BLaER1 treated with 17β-estradiol and CSF1 and Interleukin-3, amounts not matched to agents 10 nM and 100 nM (cell line): Measurements from ENCODE around the gene PIP5K1C.

Experiments used
- H3K27ac ChIP-seq, 11 experiments: shearing (Covaris generic); formaldehyde crosslinking; 2 replicates each; pipeline ENCODE4 v1.8.1; 2022
- H3K27me3 ChIP-seq, 11 experiments: shearing (Covaris generic); formaldehyde crosslinking; 2 replicates each; pipeline ENCODE4 v1.8.1; 2022
- H3K36me3 ChIP-seq, 11 experiments: shearing (Covaris generic); formaldehyde crosslinking; 2 replicates each; pipeline ENCODE4 v1.8.1; 2022
- H3K4me1 ChIP-seq, 10 experiments: shearing (Covaris generic); formaldehyde crosslinking; 2 replicates each; pipeline ENCODE4 v1.8.1; 2022
- H3K4me2 ChIP-seq, 11 experiments: shearing (Covaris generic); formaldehyde crosslinking; 2 replicates each; pipeline ENCODE4 v1.8.1; 2022
- H3K4me3 ChIP-seq, 10 experiments: shearing (Covaris generic); formaldehyde crosslinking; 2 replicates each; pipeline ENCODE4 v1.8.1; 2022
- H3K9ac ChIP-seq, 11 experiments: shearing (Covaris generic); formaldehyde crosslinking; 2 replicates each; pipeline ENCODE4 v1.8.1; 2022
- H3K9me3 ChIP-seq, 11 experiments: shearing (Covaris generic); formaldehyde crosslinking; replicated peaks in 1 of 11; 2 replicates each; pipeline ENCODE4 v1.8.1; 2022
- H4K20me1 ChIP-seq, 11 experiments: shearing (Covaris generic); formaldehyde crosslinking; 2 replicates each; pipeline ENCODE4 v1.8.1; 2022
- Cebpa-rat ChIP-seq, 11 experiments: shearing (Covaris generic); IDR thresholded peaks; 2 replicates each; pipeline ENCODE4 v1.8.1; 2022

The PIP5K1C gene

DNA sequence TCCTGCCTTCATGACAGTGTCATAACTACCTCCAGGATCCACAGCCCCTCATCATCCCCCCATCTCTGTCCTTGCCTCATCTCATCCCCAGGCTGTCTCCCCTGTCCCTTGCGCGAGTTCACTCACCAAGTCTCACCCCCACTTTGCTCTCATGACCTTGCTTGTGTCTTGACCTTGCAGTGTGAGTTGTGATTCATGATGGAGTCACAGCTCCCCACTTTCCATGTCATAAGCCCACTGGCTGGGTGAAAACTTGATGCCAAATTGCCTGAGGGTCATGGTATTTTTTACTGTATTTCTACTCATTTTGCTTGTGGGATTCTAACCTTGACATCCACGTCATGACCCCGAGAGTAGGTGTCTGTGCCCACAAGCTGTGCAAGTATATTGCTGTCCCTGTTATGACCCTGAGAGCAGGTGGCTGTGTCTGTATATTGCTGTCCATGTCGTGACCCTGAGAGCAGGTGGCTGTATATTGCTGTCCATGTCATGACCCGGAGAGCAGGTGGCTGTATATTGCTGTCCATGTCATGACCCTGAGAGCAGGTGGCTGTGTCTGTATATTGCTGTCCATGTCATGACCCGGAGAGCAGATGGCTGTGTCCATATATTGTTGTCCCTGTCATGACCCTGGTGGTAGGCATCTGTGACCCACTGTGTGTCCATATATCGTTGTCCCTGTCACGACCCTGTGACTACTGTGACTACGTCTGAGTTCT is 37.4 kb upstream of the PIP5K1C start:
- peaks cover 0 to 12% (median 5%) of the 10 kb centered on the region in 10 experiments; a peak in 5 of 20 replicates for H3K4me1 ChIP-seq
- H3K27me3 ChIP-seq, result no peaks in the 10 kb centered on the region
- no peaks in the 10 kb centered on the region for H3K36me3 ChIP-seq
- TF ChIP-seq Cebpa-rat (IDR thresholded peaks at IDR 0.05), result no peak
- H3K9me3 ChIP-seq, result no peaks in the 10 kb centered on the region
- no peak overlapping the region for H3K4me3 ChIP-seq
- H3K27ac ChIP-seq, result no peak overlapping the region
- no peaks in the 10 kb centered on the region for H4K20me1 ChIP-seq
- H3K4me2 ChIP-seq, result no peak overlapping the region
- H3K9ac ChIP-seq, result no peak overlapping the region

GRCh38 chr19:3736106-3736724 is 35.9 kb upstream of the PIP5K1C start:
- no peaks in the 10 kb centered on the region for H3K36me3 ChIP-seq
- H3K4me1 ChIP-seq, result peaks cover 0 to 12% (median 5%) of the 10 kb centered on the region in 10 experiments; a peak in 5 of 20 replicates
- no peaks in the 10 kb centered on the region for H4K20me1 ChIP-seq
- H3K27ac ChIP-seq, result no peak overlapping the region
- H3K9me3 ChIP-seq, result no peaks in the 10 kb centered on the region
- H3K4me2 ChIP-seq, result no peak overlapping the region
- no peak overlapping the region for H3K4me3 ChIP-seq
- no peaks in the 10 kb centered on the region for H3K27me3 ChIP-seq
- H3K9ac ChIP-seq, result no peak overlapping the region
- TF ChIP-seq Cebpa-rat (IDR thresholded peaks at IDR 0.05), result no peak

DNA sequence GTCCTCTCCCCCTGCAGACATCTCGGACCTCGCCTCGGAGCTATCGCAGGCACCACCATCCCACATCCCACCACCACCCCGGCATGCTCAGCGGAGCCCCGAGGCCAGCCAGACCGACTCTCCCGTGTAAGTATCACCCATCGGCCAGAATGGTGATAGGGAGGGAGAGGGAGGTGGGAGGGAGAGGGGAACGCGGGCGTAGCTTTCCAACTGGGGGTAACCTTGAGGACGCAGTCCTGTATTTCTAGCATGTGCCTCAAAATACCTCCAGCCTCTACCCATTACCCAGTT is 34.0 kb upstream of the PIP5K1C start:
- no peaks in the 10 kb centered on the region for H4K20me1 ChIP-seq
- H3K4me3 ChIP-seq, result no peak overlapping the region
- no peaks in the 10 kb centered on the region for H3K27me3 ChIP-seq
- no peaks in the 10 kb centered on the region for H3K9me3 ChIP-seq
- no peak for TF ChIP-seq Cebpa-rat (IDR thresholded peaks at IDR 0.05)
- no peaks in the 10 kb centered on the region for H3K36me3 ChIP-seq
- H3K4me1 ChIP-seq, result peaks cover 0 to 6% (median 2%) of the 10 kb centered on the region in 10 experiments; a peak in 5 of 20 replicates
- H3K4me2 ChIP-seq, result no peak overlapping the region
- no peak overlapping the region for H3K27ac ChIP-seq
- H3K9ac ChIP-seq, result no peak overlapping the region

GRCh38 chr19:3733549-3734309 is 33.5 kb upstream of the PIP5K1C start:
- Histone ChIP-seq H3K36me3 (no peaks in the 10 kb centered on the region), H3K4me1 (peaks cover 0 to 6% (median 4%) of the 10 kb centered on the region in 10 experiments; a peak in 10 of 20 replicates), H3K4me2 (no peak overlapping the region), H3K4me3 (no peak overlapping the region), H3K27ac (no peak overlapping the region), H3K9me3 (no peaks in the 10 kb centered on the region), H3K9ac (no peak overlapping the region), H4K20me1 (no peaks in the 10 kb centered on the region), H3K27me3 (no peaks in the 10 kb centered on the region)
- no peak for TF ChIP-seq Cebpa-rat (IDR thresholded peaks at IDR 0.05)

GRCh38 chr19:3732108-3732507 is 31.8 kb upstream of the PIP5K1C start:
- Histone ChIP-seq H3K36me3 (no peaks in the 10 kb centered on the region), H3K27me3 (no peaks in the 10 kb centered on the region), H3K4me2 (no peak overlapping the region), H3K9me3 (no peaks in the 10 kb centered on the region), H3K9ac (no peak overlapping the region), H4K20me1 (no peaks in the 10 kb centered on the region), H3K4me1 (peaks cover 0 to 20% (median 8%) of the 10 kb centered on the region in 10 experiments; a peak in 11 of 20 replicates), H3K4me3 (no peak overlapping the region), H3K27ac (no peak overlapping the region)
- TF ChIP-seq Cebpa-rat (IDR thresholded peaks at IDR 0.05), result no peak

DNA sequence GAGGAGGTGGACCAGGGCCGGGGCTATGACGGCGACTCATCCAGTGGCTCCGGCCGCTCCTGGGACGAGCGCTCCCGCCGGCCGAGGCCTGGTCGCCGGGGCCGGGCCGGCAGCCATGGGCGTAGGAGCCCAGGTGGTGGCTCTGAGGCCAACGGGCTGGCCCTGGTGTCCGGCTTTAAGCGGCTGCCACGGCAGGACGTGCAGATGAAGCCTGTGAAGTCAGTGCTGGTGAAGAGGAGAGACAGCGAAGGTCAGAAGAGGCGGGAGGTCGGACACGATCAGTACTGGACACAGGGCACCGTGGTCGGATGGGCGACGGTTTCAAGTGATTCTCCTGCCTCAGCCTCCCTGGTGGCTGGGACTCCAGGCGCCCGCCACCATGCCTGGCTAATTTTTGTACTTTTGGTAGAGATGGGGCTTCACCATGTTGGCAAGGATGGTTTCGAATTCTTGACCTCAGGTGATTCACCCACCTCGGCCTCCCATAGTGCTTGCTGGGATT is 30.2 kb upstream of the PIP5K1C start:
- Histone ChIP-seq H3K4me2 (no peak overlapping the region), H3K9ac (no peak overlapping the region), H3K27ac (no peak overlapping the region), H3K27me3 (no peaks in the 10 kb centered on the region), H3K9me3 (no peaks in the 10 kb centered on the region), H3K4me1 (peaks cover 0 to 20% (median 8%) of the 10 kb centered on the region in 10 experiments; a peak in 11 of 20 replicates), H3K36me3 (no peaks in the 10 kb centered on the region), H3K4me3 (no peak overlapping the region), H4K20me1 (no peaks in the 10 kb centered on the region)
- no peak for TF ChIP-seq Cebpa-rat (IDR thresholded peaks at IDR 0.05)

DNA sequence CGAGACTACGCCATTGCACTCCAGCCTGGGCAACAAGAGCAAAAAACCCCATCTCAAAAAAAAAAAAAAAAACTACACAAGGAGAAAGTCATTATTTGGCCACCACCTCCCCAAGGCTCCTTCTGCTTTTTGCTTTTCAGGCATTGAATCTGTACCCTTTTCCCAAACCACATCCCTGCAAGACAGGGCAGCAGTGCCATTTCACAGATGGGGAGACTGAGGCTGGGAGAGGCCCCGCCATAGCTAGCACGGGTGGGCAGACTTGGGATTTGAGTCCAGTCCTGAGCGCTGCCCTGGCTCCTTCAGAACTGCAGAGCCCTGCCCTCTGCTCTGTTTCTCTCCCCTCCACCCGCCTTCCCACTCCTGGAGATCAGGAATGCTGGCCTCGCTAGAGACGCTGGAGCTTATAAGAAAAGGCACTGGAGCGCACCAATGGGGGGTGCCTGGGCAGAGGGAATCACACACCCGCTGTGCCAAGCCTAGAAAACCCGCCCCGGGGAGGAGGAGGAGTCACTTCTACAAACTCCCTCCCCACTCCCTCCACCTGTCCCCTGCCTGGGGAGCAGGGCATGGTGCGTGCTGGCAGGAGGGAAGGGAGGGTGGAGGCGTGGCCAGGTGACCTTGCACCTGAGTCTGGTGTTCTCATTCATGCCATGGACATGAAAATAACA is 25.5 kb upstream of the PIP5K1C start:
- H3K4me2 ChIP-seq, result no peak overlapping the region
- no peak overlapping the region for H3K27ac ChIP-seq
- H3K9me3 ChIP-seq, result peaks cover 0 to 6% (median 0%) of the 10 kb centered on the region in 11 experiments; a peak in 3 of 22 replicates
- H3K27me3 ChIP-seq, result peaks cover 15 to 32% (median 24%) of the 10 kb centered on the region in 11 experiments
- no peak overlapping the region for H3K9ac ChIP-seq
- TF ChIP-seq Cebpa-rat (IDR thresholded peaks at IDR 0.05), result no peak
- H3K36me3 ChIP-seq, result no peaks in the 10 kb centered on the region
- H3K4me3 ChIP-seq, result no peak overlapping the region
- peaks cover 0 to 29% (median 18%) of the 10 kb centered on the region in 10 experiments; a peak in 16 of 20 replicates for H3K4me1 ChIP-seq
- no peaks in the 10 kb centered on the region; a peak in 1 of 22 replicates for H4K20me1 ChIP-seq

GRCh38 chr19:3725121-3725520 is 24.9 kb upstream of the PIP5K1C start:
- H3K4me1 ChIP-seq, result peaks cover 0 to 33% (median 19%) of the 10 kb centered on the region in 10 experiments; a peak in 16 of 20 replicates
- H3K4me3 ChIP-seq, result no peak overlapping the region
- peaks cover 0 to 6% (median 0%) of the 10 kb centered on the region in 11 experiments; a peak in 3 of 22 replicates for H3K9me3 ChIP-seq
- peaks cover 15 to 38% (median 30%) of the 10 kb centered on the region in 11 experiments for H3K27me3 ChIP-seq
- no peaks in the 10 kb centered on the region; a peak in 1 of 22 replicates for H4K20me1 ChIP-seq
- no peaks in the 10 kb centered on the region for H3K36me3 ChIP-seq
- H3K4me2 ChIP-seq, result no peak overlapping the region
- no peak for TF ChIP-seq Cebpa-rat (IDR thresholded peaks at IDR 0.05)
- H3K9ac ChIP-seq, result no peak overlapping the region
- H3K27ac ChIP-seq, result no peak overlapping the region
